PC-3 (cell line): ENCODE results near the gene ARHGEF11.

Source experiments
- EZH2 ChIP-seq: fragments of 300-600 bp; sonication (generic); IDR thresholded peaks from one replicate; pipeline ENCODE4 v1.6.1; 2017; ENCODE audit warnings: antibody characterized with exemption, mild to moderate bottlenecking, low read length; ENCODE audit not compliant: unreplicated experiment
- TF ChIP-seq, protein P1 (sequence below): fragments of 300-600 bp; sonication (generic); conservative IDR thresholded peaks from 2 replicates; pipeline ENCODE4 v1.5.1; 2017; ENCODE audit warnings: antibody characterized with exemption, low read depth, mild to moderate bottlenecking, low read length

DNA sequence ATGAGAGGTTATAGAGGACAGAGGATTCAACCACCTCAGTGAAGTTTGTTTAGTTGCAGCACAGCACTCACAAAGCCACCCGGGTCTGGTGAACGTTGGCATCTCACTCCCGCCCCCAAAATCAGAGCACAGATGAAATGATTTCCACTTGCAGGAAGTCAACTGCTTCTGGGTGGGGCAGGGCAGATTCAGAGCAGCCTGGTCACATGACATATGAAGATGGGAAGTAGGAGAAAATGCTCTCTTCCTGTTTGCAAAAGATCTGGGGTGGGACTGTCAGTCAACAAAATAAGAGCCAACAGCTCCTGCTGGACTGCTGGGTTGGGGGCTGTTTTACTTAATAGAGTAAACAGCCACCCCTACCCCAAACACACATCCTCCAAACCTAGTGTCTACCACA, 81.9 kb downstream of the ARHGEF11 start:
- TF ChIP-seq, protein P1, sequence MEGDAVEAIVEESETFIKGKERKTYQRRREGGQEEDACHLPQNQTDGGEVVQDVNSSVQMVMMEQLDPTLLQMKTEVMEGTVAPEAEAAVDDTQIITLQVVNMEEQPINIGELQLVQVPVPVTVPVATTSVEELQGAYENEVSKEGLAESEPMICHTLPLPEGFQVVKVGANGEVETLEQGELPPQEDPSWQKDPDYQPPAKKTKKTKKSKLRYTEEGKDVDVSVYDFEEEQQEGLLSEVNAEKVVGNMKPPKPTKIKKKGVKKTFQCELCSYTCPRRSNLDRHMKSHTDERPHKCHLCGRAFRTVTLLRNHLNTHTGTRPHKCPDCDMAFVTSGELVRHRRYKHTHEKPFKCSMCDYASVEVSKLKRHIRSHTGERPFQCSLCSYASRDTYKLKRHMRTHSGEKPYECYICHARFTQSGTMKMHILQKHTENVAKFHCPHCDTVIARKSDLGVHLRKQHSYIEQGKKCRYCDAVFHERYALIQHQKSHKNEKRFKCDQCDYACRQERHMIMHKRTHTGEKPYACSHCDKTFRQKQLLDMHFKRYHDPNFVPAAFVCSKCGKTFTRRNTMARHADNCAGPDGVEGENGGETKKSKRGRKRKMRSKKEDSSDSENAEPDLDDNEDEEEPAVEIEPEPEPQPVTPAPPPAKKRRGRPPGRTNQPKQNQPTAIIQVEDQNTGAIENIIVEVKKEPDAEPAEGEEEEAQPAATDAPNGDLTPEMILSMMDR: no peak
- TF ChIP-seq EZH2: no peak
